Activated CD8-positive, alpha-beta memory T cell treated with anti-CD3 and anti-CD28 coated beads for 48 hours (primary cell): ENCODE measurements around the gene CLEC11A.
A peak's percentile ranks its signal among the peaks of the same experiment; 100 is the strongest.

ENCODE experiments used
- DNase-seq, 3 experiments: peaks; one replicate each; pipeline ENCODE4 v3.0.0-alpha.2; 2020; ENCODE audit warnings: low read depth in 2 of 3, low spot score in 2 of 3

CLEC11A gene, protein sequence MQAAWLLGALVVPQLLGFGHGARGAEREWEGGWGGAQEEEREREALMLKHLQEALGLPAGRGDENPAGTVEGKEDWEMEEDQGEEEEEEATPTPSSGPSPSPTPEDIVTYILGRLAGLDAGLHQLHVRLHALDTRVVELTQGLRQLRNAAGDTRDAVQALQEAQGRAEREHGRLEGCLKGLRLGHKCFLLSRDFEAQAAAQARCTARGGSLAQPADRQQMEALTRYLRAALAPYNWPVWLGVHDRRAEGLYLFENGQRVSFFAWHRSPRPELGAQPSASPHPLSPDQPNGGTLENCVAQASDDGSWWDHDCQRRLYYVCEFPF

DNA sequence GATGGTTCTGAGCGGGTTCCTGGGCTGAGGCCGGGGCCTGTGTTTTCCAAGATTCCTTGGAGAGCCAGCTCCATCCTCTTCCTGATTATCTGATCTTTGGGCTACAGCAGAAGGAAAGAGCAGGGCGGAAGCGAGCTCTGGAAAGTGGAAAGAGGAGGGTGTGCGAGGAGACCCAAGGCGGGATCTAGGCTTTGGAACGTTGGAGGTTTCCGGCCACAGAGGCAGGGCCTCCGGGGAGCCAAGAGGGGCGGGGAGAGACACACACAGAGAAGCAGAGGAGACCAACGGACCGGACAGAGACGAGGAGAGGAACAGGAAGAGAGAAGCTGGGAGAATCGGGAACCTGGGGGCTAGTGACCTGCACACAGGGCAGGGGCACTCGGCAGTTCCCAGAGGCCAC lies at the start of gene CLEC11A:
Gene CLEC11A, plus strand, starts transcription at position 296 of the 400 bp plus-strand sequence. CDS start 162 bp downstream, outside the sequence.
- DNase-seq: no peak

DNA sequence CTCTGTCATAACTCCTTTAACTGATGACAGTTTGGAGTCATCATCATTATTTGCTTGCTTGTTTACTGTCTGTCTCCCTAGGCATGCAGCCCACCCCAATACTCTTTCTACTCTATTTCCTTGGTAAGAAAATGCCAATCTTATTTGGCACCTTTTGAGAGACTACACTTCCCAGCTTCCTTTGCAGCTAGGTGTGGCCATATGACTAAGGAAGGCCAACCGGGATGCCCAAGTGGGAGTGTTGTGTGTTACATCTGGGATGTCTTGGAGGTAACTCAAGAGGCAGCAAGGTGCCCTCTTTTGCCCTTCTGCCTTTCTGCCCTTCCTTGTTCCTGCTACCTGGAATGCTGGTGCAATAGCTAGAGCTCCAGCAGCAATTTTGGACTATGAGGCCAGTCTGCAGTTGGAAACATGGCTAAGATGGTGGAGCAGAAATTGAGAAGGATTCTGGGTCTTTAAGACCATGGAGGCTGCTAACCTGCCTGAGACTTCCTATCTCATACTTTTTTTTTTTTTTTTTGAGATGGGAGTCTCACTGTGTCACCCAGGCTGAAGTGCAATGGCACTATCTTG lies 46.5 kb upstream of the CLEC11A start:
- DNase-seq: no peak

DNA sequence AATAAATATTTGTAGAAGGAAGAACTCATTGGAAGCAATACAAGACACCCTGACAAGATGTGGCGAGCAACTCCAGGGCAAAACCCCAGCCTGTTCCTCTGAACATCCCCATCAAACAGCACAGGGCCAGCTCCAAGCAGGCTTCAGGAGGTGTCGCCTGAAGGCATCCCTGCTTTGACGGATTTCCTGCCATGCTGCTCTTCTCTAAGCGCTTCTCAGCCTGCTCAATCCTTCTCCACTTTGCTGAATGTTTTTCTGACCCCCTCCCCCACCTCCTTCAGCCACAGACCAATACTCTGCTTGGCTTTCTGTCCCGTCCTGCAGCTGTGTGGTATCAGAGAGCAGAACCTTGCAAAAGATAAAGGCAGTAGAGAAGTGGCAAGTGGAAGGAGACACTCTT lies 45.5 kb upstream of the CLEC11A start:
- DNase-seq: no peak

DNA sequence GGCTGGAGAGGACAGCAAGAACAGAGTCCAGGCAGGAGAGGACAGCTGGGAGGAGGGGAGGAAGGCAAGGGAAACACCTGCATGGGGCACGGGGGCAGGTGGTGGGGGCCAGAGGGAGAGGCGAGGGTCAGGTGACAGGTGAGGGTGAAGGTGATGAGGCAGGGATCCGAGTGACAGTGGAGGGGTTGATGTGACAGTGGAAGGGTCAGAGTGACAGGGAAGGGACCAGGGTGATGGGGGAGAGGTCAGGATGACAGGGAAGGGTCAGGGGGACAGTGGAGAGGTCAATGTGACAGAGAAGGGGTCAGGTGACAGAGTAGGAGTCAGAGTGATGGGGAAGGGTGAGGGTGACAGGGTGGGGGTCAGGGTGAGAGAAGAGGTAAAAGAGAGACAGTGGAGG lies 44.8 kb upstream of the CLEC11A start:
- DNase-seq: no peak

DNA sequence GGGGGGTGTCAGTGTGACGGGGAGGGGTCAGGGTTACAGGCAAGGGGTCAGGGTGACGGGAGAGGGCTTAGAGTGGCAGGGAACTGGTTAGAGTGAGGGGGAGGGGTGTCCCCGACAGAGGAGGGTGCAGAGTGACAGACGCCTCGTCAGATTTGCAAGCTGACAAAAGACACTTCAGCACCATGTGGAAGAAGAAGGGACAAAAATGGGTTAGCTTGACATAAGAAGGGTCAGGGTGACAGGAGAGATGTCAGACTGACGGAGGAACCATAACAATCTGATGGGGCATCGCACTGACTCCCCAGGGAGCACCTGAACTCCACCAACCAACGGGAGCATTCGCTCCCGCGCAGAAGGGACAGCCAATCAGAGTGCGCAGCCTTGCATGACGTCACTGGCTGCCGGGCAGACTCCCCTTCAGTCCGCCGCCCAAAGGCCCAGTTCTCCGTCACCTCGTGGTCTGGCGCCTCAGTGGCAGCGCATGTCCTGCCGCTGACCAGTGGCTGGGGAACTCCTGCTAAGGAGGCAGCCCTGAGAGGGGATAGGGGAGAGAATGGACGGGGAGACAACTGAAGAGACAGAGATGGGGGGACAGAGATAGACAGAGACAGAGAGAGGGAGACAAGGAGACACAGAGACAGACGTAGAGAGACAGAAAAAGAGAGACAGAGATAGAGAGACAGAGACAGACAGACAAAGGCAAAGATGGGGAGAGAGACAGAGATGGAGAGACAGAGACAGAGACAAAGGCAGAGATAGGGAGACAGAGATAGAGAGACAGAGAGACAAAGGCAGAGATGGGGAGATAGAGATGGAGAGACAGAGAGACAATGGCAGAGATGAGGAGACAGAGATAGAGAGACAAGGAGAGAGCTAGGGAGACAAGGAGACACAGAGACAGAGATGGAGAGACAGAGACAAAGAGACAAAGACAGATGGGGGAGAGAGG lies 43.7 kb upstream of the CLEC11A start:
- DNase-seq: peak; percentile 52 to 74 (median 71)

DNA sequence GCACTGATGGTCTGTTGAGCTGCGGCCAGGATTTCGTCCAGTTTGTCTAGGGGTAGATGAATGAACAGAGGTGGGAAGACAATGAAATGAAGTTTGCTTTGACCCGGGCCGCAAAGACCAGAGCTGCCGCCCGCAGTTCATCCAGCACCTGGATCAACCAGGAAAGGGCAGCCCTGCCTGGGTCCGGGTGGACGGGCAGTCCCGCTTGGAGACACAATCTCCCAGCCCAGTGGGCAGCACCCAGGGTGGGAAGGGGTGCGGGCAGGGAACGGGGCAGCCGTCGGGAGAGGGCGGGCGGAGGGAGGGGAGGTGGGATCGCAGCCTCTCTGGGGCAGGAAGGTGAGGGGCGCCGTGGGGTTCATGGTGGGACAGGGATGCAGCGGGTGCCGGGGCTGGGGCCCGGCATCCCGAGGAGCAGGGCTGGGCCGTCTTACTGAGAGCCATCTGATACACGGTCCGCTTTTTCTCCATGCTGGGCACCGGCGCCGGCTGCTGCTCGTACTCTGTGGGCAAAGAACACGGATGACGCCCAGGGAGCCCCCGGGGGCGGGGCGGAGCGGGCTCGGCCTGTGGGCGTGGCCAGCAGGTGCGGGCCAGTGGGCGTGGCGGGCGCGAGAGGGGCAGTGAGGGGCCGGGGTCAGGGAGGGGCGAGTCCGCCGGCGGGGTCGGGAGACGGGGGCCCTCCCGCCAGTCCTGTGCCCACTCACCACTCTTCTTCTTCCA lies 36.7 kb upstream of the CLEC11A start:
- DNase-seq: no peak

DNA sequence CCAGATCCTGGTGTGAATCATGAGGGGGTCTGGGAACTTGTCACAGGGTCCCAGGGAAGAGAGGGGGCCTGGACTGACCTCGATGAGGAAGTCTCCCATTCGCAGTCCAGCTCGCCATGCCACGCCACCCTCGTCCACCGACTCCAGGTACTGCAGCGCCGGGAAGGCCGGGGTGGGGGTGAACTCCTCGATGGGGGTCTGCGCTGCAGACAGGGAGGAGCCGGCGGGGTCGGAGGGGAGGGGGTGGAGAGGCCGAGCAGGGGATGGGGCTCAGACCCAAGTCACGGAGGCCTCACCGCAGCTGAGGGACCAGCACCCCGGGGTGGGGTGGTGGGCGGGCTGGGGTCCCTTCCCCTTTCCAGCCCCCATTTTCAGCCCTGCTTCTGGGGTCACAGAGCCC lies 34.4 kb upstream of the CLEC11A start:
- DNase-seq: no peak

DNA sequence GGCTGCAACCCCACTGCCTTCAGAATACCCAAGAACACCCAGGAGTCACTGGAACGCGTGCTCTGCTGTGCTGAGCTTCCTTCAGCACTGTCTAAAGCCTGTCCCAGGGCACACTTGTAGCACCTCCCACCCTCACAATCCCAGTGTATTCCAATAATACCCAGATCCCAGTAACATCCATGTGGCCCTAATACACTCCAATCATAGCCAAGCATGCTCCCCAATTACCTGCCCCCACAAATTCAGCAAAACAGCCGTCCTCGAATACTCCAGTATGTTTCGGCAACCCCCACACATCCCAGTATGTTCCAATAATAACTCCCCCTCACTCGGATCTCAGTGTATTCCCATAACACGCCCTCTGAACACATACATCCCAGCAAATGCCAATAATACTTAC lies 32.7 kb upstream of the CLEC11A start:
- DNase-seq: no peak

DNA sequence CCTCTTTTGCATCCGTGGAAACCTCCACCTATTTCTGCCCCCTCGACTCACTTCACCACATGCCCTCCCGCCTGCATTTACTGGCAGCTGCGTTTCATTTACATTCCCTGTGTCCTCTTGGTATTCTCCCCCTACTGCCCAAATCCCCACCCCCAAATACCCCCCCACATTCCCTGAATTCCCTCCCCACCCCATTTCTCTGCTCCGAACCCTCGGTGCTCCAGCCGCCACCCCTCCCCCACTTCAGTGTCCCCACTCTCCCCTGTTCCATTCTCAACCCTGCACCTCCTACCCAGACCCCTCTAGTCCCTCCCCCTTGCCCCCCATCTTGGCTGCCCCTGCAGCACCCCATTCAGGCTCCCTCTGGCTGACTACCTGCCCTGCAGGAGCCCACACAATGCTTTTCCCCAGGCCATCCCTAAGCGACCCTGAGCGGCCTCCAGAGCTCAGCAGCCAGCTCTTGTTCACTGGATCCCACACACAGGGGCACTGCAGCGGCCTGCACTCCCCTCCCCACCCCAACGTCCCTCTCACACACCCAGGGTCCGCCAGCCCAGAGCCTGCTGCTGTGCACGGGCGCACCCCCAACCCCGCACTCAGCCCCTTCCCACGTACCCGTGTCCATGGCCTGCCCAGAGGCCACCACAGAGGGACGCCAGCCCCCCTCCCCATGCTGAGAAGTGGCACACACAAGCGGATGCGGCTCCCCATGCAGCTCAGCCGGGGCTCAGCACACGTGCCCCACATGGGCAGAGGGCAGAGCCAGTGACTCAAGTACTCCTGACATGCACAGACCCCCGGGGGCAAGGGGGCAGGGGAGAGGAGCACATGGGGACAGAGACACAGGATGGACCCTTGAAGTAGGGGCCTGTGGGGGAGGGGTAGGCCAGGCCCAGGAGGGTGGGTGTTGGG lies 29.8 kb upstream of the CLEC11A start:
- no peak for DNase-seq

DNA sequence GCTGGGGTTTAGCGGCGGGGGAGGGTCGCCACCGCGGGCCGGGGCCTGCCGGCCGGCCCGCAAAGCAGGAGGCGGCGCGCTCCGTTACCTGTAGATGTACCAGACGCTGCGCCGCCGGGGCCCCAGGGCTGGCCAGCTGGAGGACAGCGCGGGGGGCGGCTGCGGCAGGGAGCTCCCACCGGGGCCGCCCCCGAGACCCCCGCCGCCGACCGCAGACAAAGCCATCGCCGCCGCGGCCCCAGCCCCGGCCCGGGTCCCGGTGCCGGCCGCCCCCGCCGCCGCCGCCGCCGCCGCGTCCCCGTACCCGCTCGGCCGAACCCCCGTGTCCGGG lies 28.4 kb upstream of the CLEC11A start:
- no peak for DNase-seq

DNA sequence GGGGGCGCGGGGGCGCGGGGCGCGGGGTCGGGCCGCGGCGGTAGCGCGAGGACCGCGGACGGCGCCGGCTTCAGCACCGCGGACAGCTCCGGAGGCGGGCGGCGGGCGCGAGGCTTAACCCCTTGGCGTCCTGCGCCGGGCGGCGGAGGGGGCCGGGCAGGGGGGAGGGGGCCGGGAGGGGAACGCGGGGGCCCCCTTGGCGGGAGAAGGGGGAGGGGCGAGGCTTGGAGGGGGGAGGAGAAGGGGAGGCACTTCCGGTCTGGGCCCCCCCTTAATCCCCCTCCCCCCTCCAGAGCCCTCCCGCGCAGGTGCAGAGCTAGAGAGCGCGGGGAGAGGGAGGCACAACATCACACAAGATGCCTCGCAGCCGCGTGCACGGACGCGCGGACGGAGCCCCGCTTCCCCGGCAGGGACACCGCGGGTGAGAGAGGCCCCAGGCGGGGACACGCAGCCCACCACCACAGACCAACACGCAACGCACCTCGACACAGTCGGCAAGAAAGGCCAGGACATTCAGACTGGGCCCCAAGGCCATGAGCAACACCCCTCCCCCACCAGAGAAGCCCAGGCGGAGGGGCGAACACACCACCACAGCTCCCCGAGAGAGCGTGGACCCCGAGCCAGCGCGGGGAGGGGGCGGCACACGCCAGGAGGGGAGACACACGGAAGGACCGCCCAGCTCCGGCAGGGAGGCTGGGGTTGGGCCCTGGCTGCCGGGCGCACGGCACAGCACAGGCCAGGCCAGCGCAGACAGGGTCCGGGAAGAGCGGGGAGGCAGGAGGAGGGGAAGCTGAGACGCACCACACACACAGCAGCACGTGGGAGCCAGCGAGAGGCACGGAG lies 27.7 kb upstream of the CLEC11A start:
- no peak for DNase-seq

DNA sequence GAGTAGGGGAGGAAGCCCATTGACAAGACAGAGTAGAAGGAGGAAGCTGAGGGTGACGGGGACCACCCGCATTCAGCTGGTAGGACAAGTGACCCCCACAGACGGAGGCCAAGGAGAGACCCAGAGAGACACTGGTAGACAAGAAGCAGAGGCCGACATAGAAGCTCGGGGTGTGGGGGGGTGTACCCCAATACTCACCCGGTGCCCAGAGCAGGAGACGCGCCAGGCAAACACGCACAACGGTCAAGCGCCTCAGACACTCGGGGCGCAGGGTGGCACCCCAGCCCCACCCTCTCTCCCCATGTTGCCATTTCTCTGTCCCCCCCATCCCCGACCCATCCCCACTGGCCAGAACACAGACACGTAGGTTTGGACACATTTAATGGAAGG lies 27.1 kb upstream of the CLEC11A start:
- no peak for DNase-seq

DNA sequence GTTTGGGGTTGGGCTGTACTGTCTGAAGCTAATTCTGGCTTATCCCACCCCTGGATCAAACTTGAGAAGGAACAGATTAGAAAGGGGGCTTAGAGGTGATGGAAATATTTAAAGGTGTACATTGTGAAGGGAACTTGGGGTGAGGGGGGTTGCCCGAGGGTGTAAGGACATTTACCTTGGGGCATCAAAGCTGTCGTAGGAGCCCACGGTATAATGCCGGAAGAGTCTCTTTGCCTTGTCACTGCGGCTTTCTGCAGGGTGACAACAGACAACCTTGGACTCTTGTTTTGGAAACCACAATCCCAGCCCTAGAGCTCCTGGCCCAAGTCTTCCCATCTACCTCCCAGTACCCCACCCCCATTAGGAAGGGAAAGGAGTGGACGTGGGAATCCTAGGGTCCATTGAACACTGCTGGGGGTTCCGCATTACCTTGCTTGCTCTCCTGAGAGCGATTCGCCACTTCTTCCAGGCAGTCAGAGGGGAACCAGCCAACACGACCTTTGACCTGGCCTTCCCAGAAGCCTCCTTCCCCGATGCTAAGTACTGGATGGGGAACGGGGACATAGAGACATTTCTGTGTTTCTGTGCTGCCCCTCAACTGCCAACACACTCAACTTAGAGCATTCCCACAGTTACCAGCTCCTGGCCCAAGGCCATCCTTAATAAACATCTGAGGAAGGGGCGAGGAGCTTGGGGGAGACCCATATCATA lies 25.6 kb upstream of the CLEC11A start:
- no peak for DNase-seq

DNA sequence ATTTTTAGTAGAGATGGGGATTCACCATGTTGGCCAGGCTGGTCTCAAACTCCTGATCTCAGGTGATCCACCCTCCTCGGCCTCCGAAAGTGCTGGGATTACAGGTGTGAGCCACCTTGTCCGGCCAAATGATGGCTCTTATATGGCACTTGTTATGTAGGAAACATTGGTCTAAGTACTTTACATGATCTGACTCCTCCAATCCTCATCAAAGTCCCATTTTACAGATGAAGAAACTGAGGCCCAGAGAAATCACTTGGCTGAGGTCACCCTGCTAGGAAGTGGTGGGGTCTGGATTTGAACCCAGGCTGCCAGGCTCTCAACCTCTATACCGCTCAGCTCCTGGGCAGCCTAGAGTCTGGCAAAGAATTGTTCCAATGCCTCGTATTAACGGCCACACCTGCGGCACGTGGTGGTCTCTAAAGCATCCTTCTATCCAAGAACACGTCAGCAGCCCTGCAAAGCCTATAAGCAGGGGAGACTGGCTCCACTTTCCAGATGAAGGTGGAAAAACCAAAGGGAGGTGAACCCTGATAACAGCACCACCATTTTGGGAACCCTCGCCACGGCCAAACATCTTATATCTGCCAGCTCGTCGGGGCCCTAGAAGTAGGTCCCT lies 21.7 kb upstream of the CLEC11A start:
- no peak for DNase-seq

DNA sequence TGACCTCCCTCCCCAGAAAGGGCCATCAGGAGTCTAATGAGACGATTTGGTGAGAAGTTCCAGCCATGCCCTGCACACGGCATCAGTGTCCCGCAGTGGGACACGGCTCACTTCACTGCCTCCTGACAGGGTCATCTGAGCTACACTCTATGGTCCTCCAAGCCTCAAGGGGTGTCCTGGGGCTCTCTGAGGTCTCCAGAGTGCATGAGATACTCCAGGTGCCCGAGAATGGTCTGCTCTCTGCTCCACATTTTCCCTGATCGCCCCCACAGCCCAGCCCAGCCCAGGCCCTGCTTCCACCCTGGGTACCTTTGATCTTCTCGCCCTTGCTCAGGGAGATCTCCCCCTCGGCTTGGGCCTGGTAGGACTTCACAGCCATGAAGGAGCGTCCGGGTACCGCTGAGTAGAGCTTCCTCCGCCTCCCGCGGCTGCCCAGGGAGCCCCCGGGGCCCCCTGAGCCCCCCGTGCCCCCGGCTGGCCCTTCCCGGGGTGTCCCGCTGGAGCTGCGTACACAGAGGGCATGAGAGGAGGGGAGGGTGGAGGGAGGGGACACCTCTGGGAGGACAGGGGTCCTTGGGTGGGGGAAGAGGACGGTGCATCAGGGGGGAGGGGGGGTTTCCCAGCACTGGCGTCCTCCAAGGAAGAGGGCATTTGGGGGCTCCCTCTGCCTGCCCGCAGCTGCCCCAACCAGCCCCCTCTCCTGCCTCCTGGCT lies 20.9 kb upstream of the CLEC11A start:
- DNase-seq: no peak

DNA sequence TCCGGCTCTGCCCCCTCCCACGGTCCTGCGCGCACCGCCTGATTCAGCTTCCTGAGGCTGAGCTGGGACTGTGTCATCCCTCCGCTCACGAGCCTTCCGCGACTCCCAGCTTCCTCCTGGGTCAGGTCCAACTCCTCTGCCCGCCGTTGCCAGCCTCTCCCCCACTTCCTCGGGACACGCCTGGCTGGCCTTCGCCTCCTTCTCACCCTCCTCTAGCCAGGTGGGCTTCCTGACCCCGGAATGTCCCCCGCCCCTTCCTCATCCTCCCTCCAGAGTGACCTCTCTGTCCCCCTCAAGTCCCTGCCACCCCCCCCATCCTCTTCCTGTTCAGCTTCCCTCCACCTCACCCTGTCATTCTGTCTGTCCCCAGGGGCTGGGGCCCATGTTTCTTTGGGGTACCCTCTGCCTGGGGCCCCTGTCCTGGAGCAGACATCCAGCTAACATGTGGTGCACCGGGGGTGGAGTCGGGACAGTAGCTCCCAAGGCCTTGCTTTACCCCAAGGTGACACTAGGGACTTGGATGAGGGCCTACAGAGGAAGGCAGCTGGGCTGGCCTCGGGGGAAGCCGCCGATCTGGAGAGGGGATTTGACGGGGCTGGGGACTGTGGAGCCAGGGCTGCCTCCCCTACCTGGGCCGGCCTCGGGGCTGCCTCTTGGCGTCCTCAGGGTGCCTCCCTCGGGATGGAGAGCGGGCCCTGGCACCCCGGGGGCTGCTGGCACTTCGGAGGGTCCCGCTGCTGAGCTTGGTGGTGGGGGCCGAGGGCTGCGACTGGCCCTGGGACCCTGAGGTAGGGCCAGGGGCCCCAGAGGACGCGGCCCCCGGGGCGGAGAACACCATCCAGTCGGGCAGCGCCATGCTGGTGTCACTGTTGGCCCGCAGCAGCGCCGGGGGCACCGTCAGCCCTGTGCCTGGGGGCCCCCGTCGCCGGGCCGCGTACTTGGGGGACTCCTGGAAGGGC lies 20.0 kb upstream of the CLEC11A start:
- no peak for DNase-seq
